Medulla oblongata (tissue), 1 donor: ENCODE results near the gene PROC.

Experiments
- DNase-seq: peaks from one replicate; pipeline ENCODE4 v3.0.0-alpha.2; 2015; ENCODE audit errors: extremely low spot score

Gene PROC

DNA sequence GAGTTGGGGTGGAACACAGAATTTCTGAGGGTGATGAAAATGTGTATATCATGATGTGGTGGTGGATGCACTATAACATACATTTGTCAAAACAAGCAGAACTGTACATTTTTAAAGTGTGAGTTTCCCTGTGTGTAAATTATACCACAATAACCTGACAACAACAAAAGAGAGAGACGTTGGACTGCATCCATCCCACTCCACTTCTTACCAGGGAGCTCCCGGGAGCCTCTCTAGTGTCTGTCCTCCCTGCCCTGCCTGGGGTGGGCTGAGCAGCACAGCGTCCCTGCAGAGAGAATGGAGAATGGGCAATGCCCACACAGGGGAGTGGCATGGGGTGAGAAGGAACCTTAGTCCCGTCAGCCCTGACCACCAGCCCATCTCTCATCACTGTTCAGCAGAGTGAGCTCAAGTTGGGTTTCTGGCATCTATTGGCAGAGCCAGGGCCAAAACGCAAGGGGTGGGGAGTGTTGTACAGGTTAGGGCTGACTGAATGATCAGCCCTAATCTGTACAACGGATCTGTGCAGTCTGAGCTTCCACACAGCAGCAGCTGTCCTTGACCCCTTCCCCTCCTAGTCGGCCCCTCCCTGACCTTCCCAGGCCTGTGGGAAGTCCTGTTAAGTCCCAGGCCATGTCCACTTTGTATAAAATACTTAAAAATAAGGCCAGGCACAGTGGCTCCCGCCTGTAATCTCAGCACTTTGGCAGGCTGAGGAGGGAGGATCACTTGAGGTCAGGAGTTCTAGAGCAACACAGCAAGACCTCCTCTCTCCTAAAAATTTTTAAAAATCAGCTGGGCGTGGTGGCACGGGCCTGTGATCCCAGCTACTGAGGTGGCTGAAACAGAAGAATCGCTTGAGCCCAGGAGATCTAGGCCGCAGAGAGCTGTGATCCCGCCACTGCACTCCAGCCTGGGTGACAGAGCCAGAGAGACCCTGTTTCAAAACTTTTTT is 3.3 kb upstream of the PROC start:
- DNase-seq = no peak

DNA sequence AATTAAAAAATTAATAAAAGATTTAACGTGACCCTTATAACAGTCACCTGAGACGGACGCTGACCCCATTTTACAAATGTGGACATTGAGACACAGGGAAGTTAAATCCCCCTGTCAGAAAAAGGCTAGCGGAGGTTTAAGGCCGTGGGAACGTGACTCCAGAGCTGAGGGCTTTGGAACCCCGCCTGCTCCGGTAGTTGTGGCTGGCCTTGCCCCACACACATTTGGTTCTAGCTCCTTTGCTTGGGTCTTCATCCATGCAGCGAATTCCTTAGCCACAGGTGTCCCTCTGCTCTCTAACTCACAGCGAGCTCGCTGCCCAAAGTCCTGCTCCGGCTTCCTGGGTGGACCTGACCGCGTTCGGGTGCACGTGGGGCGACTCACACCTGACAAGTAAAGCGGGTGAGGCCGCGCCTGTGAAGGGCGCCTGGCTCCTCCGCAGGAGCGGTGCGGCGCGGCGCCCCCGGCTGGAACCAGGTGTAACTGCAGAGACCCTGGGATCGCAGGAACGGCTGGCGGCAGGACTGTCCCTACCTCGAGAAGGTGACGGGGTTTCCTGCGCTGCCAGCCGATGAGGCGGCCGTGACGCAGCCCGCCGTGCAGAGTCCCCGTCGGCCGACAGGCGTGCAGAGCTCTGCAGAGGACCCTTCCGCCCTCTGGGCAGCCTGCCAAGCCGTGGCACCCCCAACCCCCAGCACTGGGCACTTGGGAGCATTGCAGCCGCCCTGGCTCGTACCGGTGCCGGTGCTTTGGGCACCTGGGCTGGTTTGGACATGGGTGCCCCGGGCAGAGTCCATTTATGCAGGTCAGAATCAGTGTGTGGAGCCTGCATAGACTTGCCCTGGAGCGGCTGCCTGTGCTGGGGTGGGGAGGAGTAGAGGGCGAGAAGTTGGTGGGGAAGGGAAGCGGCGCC is 2.4 kb upstream of the PROC start:
- DNase-seq = peak; percentile 51

DNA sequence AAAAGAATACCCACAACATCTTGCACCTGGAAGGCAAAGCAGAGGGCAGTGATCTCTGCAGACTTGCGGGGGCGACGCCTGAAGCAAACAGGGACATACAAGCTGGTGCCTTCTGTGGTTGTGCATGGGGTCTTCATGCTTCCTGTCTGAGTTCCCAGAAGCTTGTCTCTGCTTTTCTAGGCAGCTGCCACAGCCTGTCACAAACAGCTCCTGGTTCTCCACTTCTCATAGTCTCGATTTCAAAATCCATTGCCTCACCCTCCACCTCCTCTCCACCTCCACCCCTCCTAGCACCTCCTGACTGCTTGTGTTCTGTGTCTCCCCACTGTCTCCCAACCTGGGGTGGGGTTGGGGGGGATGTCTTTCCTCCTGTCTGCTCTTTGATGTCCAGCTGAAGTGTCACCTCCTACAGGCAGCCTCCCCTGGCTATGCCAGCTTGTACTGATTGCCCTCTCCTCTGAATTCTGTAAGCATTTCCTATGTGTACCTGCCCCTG is 1.7 kb upstream of the PROC start:
- no peak for DNase-seq

DNA sequence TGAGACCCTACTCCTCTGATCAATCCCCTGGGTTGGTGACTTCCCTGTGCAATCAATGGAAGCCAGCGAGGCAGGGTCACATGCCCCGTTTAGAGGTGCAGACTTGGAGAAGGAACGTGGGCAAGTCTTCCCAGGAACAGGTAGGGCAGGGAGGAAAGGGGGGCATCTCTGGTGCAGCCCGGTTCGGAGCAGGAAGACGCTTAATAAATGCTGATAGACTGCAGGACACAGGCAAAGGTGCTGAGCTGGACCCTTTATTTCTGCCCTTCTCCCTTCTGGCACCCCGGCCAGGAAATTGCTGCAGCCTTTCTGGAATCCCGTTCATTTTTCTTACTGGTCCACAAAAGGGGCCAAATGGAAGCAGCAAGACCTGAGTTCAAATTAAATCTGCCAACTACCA is 821 bp upstream of the PROC start:
- DNase-seq = no peak

DNA sequence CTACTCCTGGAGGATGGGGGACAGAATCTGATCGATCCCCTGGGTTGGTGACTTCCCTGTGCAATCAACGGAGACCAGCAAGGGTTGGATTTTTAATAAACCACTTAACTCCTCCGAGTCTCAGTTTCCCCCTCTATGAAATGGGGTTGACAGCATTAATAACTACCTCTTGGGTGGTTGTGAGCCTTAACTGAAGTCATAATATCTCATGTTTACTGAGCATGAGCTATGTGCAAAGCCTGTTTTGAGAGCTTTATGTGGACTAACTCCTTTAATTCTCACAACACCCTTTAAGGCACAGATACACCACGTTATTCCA is 844 bp downstream of the PROC start:
- no peak for DNase-seq

DNA sequence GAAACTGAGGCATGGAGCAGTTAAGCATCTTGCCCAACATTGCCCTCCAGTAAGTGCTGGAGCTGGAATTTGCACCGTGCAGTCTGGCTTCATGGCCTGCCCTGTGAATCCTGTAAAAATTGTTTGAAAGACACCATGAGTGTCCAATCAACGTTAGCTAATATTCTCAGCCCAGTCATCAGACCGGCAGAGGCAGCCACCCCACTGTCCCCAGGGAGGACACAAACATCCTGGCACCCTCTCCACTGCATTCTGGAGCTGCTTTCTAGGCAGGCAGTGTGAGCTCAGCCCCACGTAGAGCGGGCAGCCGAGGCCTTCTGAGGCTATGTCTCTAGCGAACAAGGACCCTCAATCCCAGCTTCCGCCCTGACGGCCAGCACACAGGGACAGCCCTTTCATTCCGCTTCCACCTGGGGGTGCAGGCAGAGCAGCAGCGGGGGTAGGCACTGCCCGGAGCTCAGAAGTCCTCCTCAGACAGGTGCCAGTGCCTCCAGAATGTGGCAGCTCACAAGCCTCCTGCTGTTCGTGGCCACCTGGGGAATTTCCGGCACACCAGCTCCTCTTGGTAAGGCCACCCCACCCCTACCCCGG is 1.3 kb downstream of the PROC start:
- no peak for DNase-seq

DNA sequence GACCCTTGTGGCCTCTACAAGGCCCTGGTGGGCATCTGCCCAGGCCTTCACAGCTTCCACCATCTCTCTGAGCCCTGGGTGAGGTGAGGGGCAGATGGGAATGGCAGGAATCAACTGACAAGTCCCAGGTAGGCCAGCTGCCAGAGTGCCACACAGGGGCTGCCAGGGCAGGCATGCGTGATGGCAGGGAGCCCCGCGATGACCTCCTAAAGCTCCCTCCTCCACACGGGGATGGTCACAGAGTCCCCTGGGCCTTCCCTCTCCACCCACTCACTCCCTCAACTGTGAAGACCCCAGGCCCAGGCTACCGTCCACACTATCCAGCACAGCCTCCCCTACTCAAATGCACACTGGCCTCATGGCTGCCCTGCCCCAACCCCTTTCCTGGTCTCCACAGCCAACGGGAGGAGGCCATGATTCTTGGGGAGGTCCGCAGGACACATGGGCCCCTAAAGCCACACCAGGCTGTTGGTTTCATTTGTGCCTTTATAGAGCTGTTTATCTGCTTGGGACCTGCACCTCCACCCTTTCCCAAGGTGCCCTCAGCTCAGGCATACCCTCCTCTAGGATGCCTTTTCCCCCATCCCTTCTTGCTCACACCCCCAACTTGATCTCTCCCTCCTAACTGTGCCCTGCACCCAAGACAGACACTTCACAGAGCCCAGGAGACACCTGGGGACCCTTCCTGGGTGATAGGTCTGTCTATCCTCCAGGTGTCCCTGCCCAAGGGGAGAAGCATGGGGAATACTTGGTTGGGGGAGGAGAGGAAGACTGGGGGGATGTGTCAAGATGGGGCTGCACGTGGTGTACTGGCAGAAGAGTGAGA is 2.0 kb downstream of the PROC start:
- no peak for DNase-seq

DNA sequence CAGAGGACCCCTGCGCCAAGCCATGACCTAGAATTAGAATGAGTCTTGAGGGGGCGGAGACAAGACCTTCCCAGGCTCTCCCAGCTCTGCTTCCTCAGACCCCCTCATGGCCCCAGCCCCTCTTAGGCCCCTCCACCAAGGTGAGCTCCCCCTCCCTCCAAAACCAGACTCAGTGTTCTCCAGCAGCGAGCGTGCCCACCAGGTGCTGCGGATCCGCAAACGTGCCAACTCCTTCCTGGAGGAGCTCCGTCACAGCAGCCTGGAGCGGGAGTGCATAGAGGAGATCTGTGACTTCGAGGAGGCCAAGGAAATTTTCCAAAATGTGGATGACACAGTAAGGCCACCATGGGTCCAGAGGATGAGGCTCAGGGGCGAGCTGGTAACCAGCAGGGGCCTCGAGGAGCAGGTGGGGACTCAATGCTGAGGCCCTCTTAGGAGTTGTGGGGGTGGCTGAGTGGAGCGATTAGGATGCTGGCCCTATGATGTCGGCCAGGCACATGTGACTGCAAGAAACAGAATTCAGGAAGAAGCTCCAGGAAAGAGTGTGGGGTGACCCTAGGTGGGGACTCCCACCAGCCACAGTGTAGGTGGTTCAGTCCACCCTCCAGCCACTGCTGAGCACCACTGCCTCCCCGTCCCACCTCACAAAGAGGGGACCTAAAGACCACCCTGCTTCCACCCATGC is 3.0 kb downstream of the PROC start:
- no peak for DNase-seq

DNA sequence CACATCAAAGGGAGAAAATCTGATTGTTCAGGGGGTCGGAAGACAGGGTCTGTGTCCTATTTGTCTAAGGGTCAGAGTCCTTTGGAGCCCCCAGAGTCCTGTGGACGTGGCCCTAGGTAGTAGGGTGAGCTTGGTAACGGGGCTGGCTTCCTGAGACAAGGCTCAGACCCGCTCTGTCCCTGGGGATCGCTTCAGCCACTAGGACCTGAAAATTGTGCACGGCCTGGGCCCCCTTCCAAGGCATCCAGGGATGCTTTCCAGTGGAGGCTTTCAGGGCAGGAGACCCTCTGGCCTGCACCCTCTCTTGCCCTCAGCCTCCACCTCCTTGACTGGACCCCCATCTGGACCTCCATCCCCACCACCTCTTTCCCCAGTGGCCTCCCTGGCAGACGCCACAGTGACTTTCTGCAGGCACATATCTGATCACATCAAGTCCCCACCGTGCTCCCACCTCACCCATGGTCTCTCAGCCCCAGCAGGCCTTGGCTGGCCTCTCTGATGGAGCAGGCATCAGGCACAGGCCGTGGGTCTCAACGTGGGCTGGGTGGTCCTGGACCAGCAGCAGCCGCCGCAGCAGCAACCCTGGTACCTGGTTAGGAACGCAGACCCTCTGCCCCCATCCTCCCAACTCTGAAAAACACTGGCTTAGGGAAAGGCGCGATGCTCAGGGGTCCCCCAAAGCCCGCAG is 3.8 kb downstream of the PROC start:
- no peak for DNase-seq

DNA sequence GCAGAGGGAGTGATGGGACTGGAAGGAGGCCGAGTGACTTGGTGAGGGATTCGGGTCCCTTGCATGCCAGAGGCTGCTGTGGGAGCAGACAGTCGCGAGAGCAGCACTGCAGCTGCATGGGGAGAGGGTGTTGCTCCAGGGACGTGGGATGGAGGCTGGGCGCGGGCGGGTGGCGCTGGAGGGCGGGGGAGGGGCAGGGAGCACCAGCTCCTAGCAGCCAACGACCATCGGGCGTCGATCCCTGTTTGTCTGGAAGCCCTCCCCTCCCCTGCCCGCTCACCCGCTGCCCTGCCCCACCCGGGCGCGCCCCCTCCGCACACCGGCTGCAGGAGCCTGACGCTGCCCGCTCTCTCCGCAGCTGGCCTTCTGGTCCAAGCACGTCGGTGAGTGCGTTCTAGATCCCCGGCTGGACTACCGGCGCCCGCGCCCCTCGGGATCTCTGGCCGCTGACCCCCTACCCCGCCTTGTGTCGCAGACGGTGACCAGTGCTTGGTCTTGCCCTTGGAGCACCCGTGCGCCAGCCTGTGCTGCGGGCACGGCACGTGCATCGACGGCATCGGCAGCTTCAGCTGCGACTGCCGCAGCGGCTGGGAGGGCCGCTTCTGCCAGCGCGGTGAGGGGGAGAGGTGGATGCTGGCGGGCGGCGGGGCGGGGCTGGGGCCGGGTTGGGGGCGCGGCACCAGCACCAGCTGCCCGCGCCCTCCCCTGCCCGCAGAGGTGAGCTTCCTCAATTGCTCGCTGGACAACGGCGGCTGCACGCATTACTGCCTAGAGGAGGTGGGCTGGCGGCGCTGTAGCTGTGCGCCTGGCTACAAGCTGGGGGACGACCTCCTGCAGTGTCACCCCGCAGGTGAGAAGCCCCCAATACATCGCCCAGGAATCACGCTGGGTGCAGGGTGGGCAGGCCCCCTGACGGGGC is 4.6 kb downstream of the PROC start:
- no peak for DNase-seq

DNA sequence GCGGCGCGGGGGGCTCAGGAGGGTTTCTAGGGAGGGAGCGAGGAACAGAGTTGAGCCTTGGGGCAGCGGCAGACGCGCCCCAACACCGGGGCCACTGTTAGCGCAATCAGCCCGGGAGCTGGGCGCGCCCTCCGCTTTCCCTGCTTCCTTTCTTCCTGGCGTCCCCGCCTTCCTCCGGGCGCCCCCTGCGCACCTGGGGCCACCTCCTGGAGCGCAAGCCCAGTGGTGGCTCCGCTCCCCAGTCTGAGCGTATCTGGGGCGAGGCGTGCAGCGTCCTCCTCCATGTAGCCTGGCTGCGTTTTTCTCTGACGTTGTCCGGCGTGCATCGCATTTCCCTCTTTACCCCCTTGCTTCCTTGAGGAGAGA is 5.2 kb downstream of the PROC start:
- DNase-seq = no peak

DNA sequence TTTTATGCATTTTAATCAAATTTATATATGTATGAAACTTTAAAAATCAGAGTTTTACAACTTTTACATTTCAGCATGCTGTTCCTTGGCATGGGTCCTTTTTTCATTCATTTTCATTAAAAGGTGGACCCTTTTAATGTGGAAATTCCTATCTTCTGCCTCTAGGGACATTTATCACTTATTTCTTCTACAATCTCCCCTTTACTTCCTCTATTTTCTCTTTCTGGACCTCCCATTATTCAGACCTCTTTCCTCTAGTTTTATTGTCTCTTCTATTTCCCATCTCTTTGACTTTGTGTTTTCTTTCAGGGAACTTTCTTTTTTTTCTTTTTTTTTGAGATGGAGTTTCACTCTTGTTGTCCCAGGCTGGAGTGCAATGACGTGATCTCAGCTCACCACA is 5.7 kb downstream of the PROC start:
- no peak for DNase-seq

DNA sequence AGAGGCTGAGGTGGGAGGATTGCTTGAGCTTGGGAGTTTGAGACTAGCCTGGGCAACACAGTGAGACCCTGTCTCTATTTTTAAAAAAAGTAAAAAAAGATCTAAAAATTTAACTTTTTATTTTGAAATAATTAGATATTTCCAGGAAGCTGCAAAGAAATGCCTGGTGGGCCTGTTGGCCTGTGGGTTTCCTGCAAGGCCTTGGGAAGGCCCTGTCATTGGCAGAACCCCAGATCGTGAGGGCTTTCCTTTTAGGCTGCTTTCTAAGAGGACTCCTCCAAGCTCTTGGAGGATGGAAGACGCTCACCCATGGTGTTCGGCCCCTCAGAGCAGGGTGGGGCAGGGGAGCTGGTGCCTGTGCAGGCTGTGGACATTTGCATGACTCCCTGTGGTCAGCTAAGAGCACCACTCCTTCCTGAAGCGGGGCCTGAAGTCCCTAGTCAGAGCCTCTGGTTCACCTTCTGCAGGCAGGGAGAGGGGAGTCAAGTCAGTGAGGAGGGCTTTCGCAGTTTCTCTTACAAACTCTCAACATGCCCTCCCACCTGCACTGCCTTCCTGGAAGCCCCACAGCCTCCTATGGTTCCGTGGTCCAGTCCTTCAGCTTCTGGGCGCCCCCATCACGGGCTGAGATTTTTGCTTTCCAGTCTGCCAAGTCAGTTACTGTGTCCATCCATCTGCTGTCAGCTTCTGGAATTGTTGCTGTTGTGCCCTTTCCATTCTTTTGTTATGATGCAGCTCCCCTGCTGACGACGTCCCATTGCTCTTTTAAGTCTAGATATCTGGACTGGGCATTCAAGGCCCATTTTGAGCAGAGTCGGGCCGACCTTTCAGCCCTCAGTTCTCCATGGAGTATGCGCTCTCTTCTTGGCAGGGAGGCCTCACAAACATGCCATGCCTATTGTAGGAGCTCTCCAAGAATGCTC is 6.6 kb downstream of the PROC start:
- no peak for DNase-seq

DNA sequence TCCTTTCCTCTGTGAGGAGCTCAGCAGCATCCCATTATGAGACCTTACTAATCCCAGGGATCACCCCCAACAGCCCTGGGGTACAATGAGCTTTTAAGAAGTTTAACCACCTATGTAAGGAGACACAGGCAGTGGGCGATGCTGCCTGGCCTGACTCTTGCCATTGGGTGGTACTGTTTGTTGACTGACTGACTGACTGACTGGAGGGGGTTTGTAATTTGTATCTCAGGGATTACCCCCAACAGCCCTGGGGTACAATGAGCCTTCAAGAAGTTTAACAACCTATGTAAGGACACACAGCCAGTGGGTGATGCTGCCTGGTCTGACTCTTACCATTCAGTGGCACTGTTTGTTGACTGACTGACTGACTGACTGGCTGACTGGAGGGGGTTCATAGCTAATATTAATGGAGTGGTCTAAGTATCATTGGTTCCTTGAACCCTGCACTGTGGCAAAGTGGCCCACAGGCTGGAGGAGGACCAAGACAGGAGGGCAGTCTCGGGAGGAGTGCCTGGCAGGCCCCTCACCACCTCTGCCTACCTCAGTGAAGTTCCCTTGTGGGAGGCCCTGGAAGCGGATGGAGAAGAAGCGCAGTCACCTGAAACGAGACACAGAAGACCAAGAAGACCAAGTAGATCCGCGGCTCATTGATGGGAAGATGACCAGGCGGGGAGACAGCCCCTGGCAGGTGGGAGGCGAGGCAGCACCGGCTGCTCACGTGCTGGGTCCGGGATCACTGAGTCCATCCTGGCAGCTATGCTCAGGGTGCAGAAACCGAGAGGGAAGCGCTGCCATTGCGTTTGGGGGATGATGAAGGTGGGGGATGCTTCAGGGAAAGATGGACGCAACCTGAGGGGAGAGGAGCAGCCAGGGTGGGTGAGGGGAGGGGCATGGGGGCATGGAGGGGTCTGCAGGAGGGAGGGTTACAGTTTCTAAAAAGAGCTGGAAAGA is 7.6 kb downstream of the PROC start:
- no peak for DNase-seq

DNA sequence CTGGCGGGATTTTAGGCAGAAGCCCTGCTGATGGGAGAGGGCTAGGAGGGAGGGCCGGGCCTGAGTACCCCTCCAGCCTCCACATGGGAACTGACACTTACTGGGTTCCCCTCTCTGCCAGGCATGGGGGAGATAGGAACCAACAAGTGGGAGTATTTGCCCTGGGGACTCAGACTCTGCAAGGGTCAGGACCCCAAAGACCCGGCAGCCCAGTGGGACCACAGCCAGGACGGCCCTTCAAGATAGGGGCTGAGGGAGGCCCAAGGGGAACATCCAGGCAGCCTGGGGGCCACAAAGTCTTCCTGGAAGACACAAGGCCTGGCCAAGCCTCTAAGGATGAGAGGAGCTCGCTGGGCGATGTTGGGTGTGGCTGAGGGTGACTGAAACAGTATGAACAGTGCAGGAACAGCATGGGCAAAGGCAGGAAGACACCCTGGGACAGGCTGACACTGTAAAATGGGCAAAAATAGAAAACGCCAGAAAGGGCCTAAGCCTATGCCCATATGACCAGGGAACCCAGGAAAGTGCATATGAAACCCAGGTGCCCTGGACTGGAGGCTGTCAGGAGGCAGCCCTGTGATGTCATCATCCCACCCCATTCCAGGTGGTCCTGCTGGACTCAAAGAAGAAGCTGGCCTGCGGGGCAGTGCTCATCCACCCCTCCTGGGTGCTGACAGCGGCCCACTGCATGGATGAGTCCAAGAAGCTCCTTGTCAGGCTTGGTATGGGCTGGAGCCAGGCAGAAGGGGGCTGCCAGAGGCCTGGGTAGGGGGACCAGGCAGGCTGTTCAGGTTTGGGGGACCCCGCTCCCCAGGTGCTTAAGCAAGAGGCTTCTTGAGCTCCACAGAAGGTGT is 8.5 kb downstream of the PROC start:
- no peak for DNase-seq
